Ascending aorta (tissue), 2 donors: ENCODE measurements around the gene SLC25A3. TPM values are rescaled to one million over a fixed set of nuclear protein-coding genes. Genes with fewer than 3 reads are reported as not detected.

Experiments
- DNase-seq, 2 donors: peaks; one replicate each; pipeline ENCODE4 v3.0.0-alpha.2; 2019; ENCODE audit warnings: low spot score in 2 of 2
- H3K27ac ChIP-seq, 2 donors: fragments of 200-600 bp; sonication (generic); one replicate each; pipeline ENCODE4 v1.5.1; 2016 to 2017; ENCODE audit warnings: mild to moderate bottlenecking in 1 of 2
- H3K27me3 ChIP-seq: fragments of 200-600 bp; sonication (generic); one replicate; pipeline ENCODE4 v1.5.1; 2017
- H3K36me3 ChIP-seq, 2 donors: fragments of 200-600 bp; sonication (generic); one replicate each; pipeline ENCODE4 v1.5.1; 2016
- H3K4me1 ChIP-seq, 2 donors: fragments of 200-600 bp; sonication (generic); one replicate each; pipeline ENCODE4 v1.5.1; 2016 to 2017; ENCODE audit warnings: mild to moderate bottlenecking in 1 of 2
- H3K4me3 ChIP-seq, 2 donors: fragments of 200-600 bp; sonication (generic); one replicate each; pipeline ENCODE4 v1.5.1; 2016 to 2017; ENCODE audit warnings: mild to moderate bottlenecking in 1 of 2
- H3K9me3 ChIP-seq, 2 donors: fragments of 200-600 bp; sonication (generic); one replicate each; pipeline ENCODE4 v1.5.1; 2016
- CTCF ChIP-seq, 3 experiments: fragments of 200-600 bp in 2 of 3; fragments of 450-650 bp in 1 of 3; sonication (generic) in 2 of 3; IDR thresholded peaks; one replicate each; pipeline ENCODE4 v1.5.1; 2016 to 2019; ENCODE audit warnings: antibody characterized with exemption in 3 of 3, mild to moderate bottlenecking in 1 of 3, moderate library complexity in 1 of 3
- intact Hi-C: fragments of 100-400 bp; cut with DNase I; formaldehyde crosslinking; loops from one replicate; pipeline ENCODE4 v1.15.1; 2023
- total RNA-seq: library from RNA; depleted of rRNA; stranded (reverse); fragments of >200 nt; gene quantifications from one replicate; pipeline ENCODE4 v1.1.0, GENCODE V29; 2016

SLC25A3 gene
- total RNA-seq, 1 donor from 2014 or later = 437 TPM

- no peak for DNase-seq
- no peak for TF ChIP-seq CTCF (IDR thresholded peaks at IDR 0.05)
- Histone ChIP-seq H3K4me1 (no peaks in the 10 kb centered on the region), H3K9me3 (no peaks in the 10 kb centered on the region), H3K27ac (no peak overlapping the region), H3K4me3 (no peak overlapping the region), H3K36me3 (no peaks in the 10 kb centered on the region), H3K27me3 (no peaks in the 10 kb centered on the region)
- intact Hi-C loops = no loop called here
These were observed 11.4 kb upstream of the SLC25A3 start for GRCh38 chr12:98582093-98582492.

GRCh38 chr12:98587084-98587483, 6.4 kb upstream of the SLC25A3 start:
- Histone ChIP-seq H3K4me1 (no peaks in the 10 kb centered on the region), H3K36me3 (no peaks in the 10 kb centered on the region), H3K27ac (no peak overlapping the region), H3K4me3 (no peak overlapping the region), H3K27me3 (no peaks in the 10 kb centered on the region), H3K9me3 (no peaks in the 10 kb centered on the region)
- no peak for TF ChIP-seq CTCF (IDR thresholded peaks at IDR 0.05)
- intact Hi-C loops = no loop called here
- no peak for DNase-seq

- Histone ChIP-seq H3K36me3 (peaks cover 0 to 5% of the 10 kb centered on the region in 2 donors), H3K9me3 (no peaks in the 10 kb centered on the region), H3K4me1 (peaks cover 0 to 11% of the 10 kb centered on the region in 2 donors), H3K4me3 (no peak overlapping the region), H3K27ac (no peak overlapping the region), H3K27me3 (no peaks in the 10 kb centered on the region)
- no peak for DNase-seq
- no peak for TF ChIP-seq CTCF (IDR thresholded peaks at IDR 0.05)
- intact Hi-C loops = loop anchor here (5.0 kb wide), 2 partner anchors 89 to 1551 kb away; partner anchors contain the start of gene BLTP3B
These were observed 2.3 kb upstream of the SLC25A3 start for GRCh38 chr12:98591209-98591608.

GRCh38 chr12:98592825-98593322, 612 bp upstream of the SLC25A3 start:
- intact Hi-C loops = loop anchor here (1.0 to 5.0 kb wide), 4 partner anchors 52 to 1549 kb away; partner anchors contain the start of genes APAF1 and BLTP3B

GRCh38 chr12:98594050-98594835, 757 bp downstream of the SLC25A3 start:
- Histone ChIP-seq H3K4me1 (peaks cover 0 to 11% of the 10 kb centered on the region in 2 donors), H3K4me3 (peak overlapping the region; percentile 91 to 99), H3K27me3 (no peaks in the 10 kb centered on the region), H3K27ac (peak overlapping the region; percentile 97 to 98), H3K9me3 (no peaks in the 10 kb centered on the region), H3K36me3 (peaks cover 24 to 27% of the 10 kb centered on the region in 2 donors)
- intact Hi-C loops = loop anchor here (5.0 kb wide), 2 partner anchors 92 to 1548 kb away; partner anchors contain the start of gene BLTP3B
- DNase-seq = peak in 1 of 2 donors; percentile 68
- no peak for TF ChIP-seq CTCF (IDR thresholded peaks at IDR 0.05)

More at GRCh38 chr12:98592825-98593322, 612 bp upstream of the SLC25A3 start:
- no peak for TF ChIP-seq CTCF (IDR thresholded peaks at IDR 0.05)
- peaks cover 11 to 13% of the 10 kb centered on the region in 2 donors for H3K36me3 ChIP-seq
- no peak for DNase-seq
- H3K27me3 ChIP-seq = no peaks in the 10 kb centered on the region
- peak overlapping the region; percentile 44 to 99 for H3K4me3 ChIP-seq
- H3K9me3 ChIP-seq = no peaks in the 10 kb centered on the region
- H3K27ac ChIP-seq = peak overlapping the region; percentile 80 to 97
- peaks cover 0 to 11% of the 10 kb centered on the region in 2 donors for H3K4me1 ChIP-seq
